ENCODE data around the gene PRR7.

Gene PRR7

DNA sequence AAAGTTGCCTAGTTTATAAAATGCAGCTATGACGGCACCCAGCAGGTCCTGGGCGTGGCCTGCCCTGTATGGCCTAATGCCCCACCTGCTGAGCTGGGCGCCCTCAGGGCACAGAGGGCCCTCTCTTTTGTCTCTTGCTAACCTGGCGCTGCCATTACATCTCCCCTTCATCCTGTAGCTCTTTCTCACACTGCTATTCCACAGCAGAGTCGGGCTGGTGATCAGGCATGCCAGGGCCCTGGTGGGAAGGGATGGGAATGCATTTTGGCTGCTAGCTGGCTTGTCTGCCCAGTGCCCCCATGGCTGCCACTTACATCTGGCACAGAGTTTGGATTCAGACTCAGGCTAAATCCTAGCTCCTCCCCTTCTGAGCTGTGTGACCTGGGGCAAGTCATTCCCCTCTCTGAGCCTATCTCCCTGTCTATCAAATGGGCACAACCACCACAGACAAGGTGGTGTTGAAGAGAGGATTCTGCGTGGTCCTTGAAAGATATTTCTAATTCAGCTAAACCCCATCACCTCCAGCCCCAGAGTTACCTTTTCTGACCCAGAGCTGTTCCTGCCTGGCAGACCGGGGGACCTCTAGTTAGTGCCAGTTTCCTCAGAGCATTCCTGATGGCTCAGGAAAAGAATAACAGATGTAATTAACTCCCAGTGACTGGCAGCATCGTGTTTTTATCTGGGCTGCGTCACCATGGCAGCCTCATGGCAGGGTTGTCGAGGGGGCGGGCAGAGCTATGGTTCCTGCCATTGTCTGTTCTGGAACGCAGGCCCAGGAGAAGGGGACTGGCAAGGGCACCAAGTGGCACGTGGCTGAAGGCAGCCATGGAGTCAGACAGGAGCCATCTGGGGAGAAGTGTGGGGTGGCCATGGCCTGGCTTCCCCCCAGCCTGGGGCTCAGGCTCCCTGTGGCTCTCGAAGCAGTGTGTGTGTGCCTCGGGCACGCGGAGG lies 6.3 kb downstream of the PRR7 start:
- DNase-seq, result peak in 2 of 3 experiments; percentile 29 to 71

DNA sequence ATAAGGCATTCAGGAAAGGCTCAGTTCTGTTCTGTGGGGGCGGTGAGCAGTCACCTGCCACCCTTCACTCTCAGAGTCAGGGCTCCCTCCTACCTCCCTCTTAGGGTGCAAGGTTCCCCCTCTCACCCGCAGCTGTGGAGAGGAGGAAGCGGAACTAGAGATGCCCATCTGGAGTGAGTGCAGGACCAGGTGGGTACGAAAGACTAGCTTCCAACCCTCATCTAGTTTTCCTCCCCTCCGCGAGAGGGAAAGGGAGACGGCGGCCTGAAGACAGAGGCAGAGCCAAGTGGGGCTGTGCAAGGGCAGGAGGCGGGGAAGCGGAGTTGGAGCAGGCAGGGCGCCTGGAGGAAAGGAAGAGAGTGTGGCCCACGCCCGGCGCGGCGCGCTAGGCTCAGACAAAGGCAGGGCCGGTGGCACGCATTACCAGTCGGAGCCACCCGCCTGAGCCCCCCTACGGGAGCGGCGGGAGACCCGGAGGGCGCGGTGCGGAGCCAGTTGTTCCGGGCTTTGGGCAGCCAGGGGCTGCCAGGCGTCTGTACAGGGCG lies 7.3 kb downstream of the PRR7 start:
- DNase-seq, result peak; percentile 54 to 80 (median 77)

DNA sequence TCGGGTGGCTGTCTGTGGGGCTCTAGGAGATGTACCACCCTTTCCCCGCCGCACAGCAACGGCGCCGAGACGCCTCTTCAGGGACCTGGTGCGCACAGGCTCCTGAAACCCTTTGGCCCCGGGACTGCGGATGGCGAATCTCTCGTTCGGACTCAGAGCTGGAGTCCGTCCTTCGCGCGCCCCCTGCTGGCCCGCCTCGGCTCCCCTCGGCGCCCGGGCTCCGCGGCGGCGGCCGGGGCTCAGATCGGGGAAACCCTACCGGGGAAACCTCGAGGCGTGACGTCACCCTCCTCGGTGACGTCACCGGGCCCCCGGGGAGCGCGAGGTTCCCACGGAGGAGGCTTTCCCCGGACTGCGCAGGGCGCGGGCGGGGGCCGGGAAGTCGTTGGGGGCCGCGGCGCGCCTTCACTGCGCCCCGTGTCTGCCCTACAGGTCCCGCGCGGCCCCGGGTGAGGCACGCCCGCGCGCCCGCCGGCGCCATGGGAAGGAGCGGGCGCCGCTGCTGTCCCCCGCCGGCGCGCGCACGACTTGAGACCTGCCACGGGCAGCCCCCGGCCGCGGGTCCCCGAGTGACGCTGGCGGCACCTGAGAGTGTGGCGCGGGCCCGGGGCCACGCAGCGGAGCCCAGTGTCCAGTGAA lies 7.9 kb downstream of the PRR7 start:
- peak; percentile 84 to 90 (median 87) for DNase-seq

DNA sequence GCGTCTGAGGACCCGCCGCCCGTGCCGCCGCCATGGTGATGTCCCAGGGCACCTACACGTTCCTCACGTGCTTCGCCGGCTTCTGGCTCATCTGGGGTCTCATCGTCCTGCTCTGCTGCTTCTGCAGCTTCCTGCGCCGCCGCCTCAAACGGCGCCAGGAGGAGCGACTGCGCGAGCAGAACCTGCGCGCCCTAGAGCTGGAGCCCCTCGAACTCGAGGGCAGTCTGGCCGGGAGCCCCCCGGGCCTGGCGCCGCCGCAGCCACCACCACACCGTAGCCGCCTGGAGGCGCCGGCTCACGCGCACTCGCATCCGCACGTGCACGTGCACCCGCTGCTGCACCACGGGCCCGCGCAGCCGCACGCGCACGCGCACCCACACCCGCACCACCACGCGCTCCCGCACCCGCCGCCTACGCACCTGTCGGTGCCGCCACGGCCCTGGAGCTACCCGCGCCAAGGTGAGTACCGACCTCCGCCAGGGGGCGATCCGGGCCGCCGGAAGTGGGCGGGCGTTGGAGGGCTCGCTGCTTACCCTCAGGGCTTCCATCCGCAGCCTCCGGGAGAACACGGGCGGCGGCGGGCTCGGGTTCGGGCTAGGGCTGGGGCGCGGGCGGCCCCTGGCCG lies 8.5 kb downstream of the PRR7 start:
- DNase-seq, result peak; percentile 85 to 89 (median 85)

DNA sequence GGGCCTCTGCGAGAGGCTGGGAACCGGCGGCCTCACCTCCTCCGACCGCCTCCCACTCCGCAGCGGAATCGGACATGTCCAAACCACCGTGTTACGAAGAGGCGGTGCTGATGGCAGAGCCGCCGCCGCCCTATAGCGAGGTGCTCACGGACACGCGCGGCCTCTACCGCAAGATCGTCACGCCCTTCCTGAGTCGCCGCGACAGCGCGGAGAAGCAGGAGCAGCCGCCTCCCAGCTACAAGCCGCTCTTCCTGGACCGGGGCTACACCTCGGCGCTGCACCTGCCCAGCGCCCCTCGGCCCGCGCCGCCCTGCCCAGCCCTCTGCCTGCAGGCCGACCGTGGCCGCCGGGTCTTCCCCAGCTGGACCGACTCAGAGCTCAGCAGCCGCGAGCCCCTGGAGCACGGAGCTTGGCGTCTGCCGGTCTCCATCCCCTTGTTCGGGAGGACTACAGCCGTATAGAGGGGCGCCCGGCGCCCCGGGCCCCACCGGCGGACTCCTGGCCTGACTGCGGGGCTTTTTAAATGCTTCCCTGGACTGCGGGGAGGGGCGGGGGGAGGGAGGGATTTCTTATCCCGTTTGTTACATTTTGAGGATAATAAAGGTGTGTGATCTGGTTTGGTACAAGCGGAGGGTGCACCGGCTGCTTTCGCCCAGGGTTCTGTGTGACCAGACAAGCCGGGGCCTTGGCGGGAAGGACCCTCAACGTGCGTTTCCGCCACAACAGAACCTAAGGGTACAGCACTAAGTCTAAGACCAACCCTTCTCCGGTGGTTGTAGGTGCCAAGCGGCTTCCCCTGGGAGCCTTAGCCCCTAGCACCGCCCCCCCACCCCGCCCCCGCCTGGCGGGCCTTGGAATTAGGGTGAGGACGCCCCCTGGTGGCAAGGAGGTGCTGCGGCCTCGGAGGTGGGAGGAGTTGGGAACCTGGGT lies 9.3 kb downstream of the PRR7 start:
- DNase-seq, result peak; percentile 82 to 89 (median 89)

DNA sequence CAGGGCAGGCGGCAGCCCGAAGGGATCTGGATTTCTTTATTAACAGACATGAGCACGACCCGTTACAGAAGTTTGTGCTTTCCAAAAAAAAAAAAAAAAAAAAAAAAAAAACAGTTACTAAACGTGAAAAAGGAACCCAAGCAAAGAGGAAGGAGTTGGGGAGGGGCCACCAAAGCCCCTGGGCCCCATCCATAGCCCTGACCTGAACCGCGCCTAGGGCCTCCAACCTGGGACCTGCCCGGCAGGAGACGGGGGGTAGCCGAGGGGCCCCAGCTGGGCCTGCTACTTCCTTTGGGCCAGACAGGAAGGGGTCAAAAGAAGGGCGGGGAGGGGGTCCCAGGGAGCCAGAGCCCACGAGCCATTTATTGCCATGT lies 10.0 kb downstream of the PRR7 start:
- DNase-seq, result no peak

DNA sequence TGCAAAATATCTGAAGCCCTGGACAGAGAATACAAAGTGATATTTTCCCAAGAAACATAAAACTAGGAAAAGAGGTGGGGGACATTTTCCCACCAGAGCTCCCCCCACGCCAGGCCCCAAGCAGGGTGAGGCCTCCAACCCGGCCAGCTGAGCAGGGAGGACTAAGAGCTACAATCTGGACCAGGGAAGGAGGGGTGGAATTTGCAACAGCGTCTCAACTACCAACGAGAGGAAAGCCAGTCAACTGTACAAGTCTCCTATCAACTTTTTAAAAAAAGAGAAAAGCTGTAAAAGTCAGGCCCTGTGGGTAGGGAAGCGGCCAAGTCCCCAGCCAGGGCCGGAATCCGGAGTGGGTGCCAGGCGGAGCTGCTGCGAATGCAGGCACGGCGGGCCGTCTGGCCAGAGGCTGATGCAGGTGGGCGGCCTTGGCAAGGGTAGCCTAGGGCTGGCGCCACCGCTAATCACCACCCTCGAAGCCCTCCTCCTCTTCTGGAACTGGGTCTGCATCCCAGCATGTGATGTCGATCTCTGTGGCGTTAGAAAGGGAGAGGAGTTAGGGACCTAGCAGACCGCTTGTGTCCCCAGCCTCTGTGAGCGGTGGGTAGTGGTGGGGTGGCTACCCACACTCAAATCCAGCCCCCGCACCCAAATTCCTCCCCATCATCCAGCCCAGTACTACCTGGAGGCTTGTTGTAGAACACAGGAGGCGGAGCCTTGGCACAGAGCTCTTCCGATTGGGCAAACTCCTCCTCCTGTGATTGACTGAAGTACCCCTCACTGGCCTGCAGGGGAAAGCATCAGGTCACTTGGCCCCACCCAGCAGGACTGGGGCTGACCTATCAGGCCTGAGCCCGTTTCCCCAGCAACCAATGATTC lies 10.6 kb downstream of the PRR7 start:
- peak; percentile 81 to 95 (median 82) for DNase-seq

DNA sequence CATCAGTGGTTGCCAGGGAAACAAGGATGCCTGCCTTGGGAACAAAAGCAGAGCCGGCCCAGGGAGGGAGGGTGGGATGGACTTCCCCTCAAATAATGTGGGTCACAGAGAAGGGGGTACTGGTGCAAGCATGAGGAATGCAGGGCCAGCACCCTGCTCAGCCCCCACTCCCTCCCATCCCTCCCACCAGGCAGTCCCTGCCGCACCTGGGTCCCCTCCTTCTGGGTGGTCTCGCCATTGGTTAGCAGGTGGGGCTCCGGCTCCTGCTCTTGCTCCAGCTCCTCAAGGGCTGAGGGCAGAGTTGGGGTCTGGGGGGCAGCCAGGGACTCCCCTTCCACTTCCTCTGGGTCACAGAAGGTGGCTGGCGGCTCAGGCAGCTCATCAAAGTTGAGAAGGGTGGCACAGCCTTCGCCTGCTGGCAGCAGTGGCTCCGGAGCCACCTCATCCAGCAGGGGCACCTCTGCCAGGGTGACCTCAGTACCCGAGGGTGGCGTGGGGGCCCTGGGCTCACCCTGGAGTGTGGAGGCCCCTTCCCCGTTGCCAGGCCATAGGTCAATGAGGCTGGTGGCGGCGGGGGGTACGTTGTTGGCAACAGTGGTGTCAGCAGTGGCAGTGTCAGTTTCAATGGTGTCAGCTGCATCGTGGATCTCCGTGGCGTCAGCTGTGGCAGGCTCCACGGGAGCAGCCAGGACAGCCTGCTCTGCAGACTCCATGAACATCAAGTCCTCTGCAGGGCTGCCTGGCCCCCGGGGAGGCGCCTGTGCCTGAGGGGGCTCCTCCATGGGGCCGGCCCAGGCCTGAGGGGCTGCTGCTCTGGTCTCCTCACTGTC lies 11.5 kb downstream of the PRR7 start:
- peak in 1 of 3 experiments; percentile 14 for DNase-seq

DNA sequence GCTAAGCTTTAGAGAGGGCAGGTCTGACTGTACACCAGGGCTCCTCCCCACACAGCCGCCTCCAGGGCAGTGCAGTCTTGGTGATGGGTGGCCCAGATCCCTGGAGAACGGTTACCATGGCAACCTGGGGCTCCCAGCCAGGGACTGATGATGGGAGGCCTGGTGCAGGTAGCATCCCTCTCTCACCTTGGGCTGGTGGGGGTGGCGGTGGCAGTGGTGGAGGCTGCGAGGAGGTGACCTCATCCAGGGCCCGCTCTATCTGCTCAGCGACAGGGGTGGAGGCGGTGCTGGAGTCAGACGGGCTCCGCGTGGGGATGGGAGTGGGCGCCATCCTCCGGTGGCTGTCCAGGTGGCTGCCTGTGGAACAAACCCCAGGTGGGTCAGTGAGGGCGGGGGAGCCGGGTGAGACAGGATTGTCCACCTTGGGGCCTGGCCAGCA lies 12.3 kb downstream of the PRR7 start:
- peak in 2 of 3 experiments; percentile 27 to 44 for DNase-seq

DNA sequence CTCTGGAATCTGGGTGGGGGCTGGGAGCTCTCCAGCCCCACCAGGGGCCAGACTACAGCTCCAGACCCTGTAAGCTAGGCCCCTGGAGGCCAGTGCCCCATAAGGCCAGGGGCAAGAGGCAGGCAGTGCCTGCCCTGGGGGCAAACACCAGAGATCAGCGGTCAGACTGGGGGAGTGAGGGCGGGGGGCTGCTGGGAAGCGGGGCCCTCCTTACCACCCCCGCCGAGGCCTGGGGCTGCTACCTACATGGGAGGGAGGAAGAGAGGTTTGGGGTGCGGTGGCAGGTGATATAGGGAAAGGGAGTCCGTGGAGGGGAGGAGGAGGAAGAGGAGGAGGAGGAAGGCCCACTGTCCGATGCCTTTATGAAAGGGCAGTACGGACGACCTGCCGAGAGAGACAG lies 12.7 kb downstream of the PRR7 start:
- DNase-seq, result no peak

DNA sequence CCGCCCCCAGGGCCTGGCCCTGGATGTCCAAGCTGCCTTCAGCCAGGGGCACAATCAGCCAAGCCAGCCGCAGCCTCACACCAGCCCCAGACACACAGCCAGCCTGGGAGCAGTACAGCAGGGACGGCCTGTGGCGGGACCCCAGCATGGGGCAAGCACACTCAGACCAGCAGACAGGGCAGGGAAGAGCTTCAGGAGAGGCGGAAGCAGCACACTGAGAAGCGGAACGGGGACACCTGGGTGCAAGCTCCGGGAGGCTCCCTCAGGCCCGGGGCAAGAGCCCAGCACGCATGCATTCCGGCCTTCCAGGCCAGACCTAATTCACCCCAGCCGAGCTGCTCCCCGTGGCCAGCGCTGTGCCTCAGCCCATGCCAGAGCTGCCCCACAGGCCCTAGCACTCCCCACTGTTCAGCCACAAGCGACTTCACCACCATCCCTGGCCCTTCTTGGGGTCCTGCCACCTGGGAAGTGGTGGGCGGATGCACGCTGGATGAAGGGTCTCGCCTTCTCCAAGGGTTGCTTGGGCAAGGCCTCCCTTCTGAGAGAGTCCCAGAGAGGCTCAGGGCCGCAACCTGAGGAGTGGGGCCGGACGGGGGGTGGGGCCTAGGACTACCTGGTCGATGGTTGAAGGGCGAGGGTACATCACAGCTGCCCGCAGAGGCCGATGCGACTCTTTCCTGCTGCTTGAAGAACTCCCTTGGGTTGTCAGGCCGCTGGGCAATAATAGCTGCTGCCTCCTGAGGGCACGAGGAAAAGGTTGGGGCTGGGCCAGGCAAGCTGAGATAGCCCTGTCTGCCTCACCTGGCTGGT lies 13.4 kb downstream of the PRR7 start:
- DNase-seq, result no peak

DNA sequence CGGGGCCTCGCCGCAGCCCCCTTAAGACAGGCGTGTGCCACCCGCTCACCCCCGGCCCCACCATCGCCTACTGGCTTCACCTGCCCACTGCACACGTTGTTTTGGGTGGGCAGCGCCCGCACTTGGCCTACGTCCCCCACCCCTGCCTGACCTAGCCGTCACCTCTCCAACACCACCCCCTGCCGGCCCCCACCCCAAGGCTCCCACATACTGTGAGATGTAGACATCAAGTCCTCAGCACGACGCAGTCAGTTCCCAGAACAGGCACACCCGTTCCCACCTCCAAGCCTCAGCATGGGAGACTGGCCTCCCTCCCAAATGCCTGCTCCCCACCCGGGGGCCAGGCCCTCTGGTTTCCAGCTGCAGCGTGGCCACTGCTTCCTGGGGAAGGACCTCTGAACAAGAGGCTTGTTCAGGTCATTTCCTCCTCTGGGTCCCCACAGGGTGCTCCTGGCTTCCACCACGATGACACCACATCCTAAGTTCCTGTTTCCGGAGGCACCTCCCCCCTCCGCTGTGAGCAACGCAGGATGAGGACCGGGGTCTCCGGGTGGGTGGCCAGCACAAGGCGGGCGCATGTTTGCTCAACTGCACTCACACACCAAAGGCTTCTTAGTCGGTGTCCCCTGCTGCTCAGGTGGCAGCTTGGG lies 15.5 kb downstream of the PRR7 start:
- DNase-seq, result no peak

DNA sequence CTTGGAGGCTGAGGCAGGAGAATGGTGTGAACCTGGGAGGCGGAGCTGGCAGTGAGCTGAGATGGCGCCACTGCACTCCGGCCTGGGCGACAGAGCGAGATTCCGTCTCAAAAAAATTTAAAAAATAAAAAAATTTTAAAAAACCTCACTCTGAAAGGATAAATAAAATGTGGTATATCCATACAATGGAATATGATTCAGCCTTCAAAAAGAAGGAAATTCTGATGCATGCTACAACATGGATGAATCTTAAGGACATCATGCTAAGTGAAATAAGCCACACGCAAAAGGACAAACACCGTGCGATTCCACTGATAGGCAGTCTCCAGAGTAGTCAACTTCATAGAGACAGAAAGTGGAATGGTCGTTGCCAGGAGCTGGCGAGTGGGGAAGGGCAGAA lies 18.4 kb downstream of the PRR7 start:
- DNase-seq, result no peak

DNA sequence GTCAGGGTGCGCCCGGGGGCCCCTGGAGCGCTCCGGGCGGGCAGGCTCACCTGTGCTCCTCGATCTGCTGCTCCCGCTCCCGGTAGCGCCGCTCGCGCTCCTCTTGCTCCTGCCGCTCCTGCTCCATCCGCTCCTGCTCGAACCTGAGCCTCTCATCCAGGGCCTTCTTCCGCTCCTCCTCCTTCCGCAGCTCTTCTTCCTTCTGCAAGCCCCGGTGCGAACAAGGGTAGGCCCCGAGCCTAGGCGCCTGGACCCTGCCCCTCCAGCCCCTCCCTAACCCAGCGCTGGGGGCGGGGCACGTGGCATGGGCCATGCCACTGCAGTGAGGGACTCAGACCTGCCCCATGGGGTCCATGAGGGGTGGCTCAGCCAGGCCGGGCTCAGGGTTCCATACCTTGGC lies 20.2 kb downstream of the PRR7 start:
- DNase-seq, result no peak

DNA sequence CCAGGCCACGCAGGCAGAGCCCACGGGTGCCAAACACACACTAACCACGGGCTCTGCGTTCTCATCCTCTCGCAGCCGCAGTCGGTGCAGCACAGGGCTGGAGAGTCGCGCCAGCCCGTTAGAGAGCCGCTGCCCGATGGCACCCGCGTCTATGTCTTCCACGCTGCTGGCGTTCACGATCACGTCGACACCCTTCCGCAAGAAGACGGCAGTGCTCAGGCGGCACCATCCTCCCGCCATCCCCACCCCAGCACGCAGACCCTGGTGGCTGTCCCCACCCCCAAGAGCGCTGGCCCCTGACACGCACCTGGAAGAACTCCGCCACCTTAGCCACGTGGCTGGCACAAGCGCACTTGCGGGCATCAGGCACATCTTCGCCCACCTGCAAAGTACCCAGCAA lies 20.8 kb downstream of the PRR7 start:
- no peak for DNase-seq

DNA sequence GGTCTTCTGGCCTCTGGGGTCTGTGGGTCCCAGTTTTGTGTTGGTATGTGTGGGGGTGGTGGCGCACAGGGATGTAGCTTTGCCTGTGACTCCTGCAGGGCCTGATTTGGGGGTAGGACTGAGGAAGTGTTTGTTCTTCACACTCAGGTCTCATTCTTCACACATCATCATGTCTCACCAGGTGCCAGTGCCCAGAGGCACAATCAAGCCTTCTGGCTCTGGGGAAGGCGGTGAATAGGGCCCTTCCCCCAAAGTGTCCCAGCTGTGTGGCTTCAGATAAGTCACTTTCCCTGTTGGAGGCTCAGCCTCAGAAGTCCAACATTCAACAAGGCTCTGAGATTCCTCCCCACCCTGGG lies 21.7 kb downstream of the PRR7 start:
- DNase-seq, result no peak

DNA sequence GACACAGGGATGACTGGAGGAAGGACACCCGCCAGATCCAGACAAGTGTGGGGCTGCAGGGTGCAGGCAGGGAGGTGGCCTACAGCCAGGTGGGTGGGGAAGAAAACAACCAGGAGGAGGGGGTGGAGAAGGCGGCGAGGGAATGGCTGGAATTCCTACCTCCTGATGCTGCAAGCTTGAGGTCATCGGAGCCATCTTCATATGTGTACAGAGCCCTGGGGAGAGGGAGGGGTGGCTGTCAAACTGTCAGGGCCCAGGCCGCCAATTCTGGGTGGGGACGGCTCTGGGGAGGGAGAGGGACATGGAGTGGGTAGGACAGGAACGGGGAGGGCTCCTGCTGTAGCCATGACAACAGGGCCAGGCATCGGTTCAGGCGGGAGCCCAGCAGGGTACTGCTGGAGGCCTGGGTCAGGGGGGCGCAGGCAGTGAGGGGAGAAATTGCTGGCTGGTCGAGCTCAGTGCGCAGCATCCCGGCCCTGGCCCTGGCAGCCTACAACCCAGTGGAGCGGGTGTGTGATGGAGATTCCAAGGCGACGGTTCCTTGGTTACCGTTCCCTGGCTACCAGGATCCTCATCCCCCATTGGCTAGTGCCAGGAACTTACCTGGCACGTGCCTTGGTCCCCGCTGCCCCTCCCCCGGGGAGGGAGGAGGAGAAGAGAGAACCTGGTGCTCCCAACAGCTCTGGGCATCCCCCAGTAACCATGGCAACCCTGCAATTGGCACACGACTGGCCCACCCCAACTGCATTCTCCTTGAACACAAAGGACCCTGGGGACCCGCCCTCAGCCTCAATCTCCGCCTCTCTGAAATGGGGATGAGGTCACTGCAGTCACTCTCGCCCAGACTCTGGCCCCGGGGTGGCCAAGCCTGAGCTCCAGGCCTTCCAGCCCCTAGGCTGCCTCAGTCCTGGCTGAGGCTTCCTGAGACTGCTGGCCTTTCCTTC lies 22.3 kb downstream of the PRR7 start:
- DNase-seq, result peak in 2 of 3 experiments; percentile 64 to 85

Data from NCI-H1417 (cell line).